GM10847 (cell line): ENCODE results near the gene CLGN.

Experiments
- POLR2A ChIP-seq: IDR thresholded peaks from 2 replicates; pipeline ENCODE4 v1.6.1; 2011; ENCODE audit not compliant: insufficient read length; ENCODE audit errors: extremely low read depth

The CLGN gene

GRCh38 chr4:140355288-140355687 lies 72.2 kb downstream of the CLGN start:
- TF ChIP-seq POLR2A = no peak

- no peak for TF ChIP-seq POLR2A
Measured at GRCh38 chr4:140353786-140354185, 73.7 kb downstream of the CLGN start.

GRCh38 chr4:140351093-140352075 lies 76.1 kb downstream of the CLGN start:
- TF ChIP-seq POLR2A = no peak

- TF ChIP-seq POLR2A = no peak
Measured at GRCh38 chr4:140349816-140350215, 77.6 kb downstream of the CLGN start.

- no peak for TF ChIP-seq POLR2A
Measured at GRCh38 chr4:140346136-140346535, 81.3 kb downstream of the CLGN start.

GRCh38 chr4:140344621-140345020 lies 82.8 kb downstream of the CLGN start:
- TF ChIP-seq POLR2A = no peak

GRCh38 chr4:140344101-140344500 lies 83.3 kb downstream of the CLGN start:
- no peak for TF ChIP-seq POLR2A

GRCh38 chr4:140343303-140343702 lies 84.1 kb downstream of the CLGN start:
- no peak for TF ChIP-seq POLR2A

GRCh38 chr4:140342620-140343019 lies 84.8 kb downstream of the CLGN start:
- no peak for TF ChIP-seq POLR2A
